ENCODE results near the gene CDH4.

- TF ChIP-seq, protein P1, sequence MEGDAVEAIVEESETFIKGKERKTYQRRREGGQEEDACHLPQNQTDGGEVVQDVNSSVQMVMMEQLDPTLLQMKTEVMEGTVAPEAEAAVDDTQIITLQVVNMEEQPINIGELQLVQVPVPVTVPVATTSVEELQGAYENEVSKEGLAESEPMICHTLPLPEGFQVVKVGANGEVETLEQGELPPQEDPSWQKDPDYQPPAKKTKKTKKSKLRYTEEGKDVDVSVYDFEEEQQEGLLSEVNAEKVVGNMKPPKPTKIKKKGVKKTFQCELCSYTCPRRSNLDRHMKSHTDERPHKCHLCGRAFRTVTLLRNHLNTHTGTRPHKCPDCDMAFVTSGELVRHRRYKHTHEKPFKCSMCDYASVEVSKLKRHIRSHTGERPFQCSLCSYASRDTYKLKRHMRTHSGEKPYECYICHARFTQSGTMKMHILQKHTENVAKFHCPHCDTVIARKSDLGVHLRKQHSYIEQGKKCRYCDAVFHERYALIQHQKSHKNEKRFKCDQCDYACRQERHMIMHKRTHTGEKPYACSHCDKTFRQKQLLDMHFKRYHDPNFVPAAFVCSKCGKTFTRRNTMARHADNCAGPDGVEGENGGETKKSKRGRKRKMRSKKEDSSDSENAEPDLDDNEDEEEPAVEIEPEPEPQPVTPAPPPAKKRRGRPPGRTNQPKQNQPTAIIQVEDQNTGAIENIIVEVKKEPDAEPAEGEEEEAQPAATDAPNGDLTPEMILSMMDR (conservative IDR thresholded peaks at IDR 0.05; ENCODE audit: low read depth, low read length): no peak
- no peak for TF ChIP-seq RAD21 (IDR thresholded peaks at IDR 0.05; ENCODE audit: low read length)
- no peak for TF ChIP-seq CEBPB (IDR thresholded peaks at IDR 0.05; ENCODE audit: low read depth, low read length)
- no peak for TF ChIP-seq POLR2A (IDR thresholded peaks at IDR 0.05; ENCODE audit: low read depth, low read length)
- no peak for TF ChIP-seq RFX5 (IDR thresholded peaks at IDR 0.05; ENCODE audit: low read depth, low read length)
These were observed 552.8 kb downstream of the CDH4 start for GRCh38 chr20:61804752-61805295.

Data from IMR-90 (cell line).